Naive thymus-derived CD4-positive, alpha-beta T cell (primary cell): ENCODE data around the gene SYT9. TPM values are rescaled to one million over a fixed set of nuclear protein-coding genes. Genes with fewer than 3 reads are reported as not detected.
A peak's percentile ranks its signal among the peaks of the same experiment; 100 is the strongest.

Experiments used
- ATAC-seq: fragments of 150-1000 bp; cut with Tn5 transposase; 2 replicates; pipeline ENCODE4 v1.10.0; 2021; ENCODE audit warnings: mild to moderate bottlenecking, moderate library complexity
- CTCF ChIA-PET: fragments of 350-600 bp; sonication (Branson Sonifier 250); formaldehyde crosslinking; loops from one replicate; lab custom pipeline; 2021; ENCODE audit warnings: antibody characterized with exemption; lab: Charles Lee
- POLR2A ChIA-PET: fragments of 350-600 bp; sonication (Branson Sonifier 250); formaldehyde crosslinking; loops from one replicate; lab custom pipeline; 2021; ENCODE audit warnings: antibody characterized with exemption, inconsistent platforms; lab: Charles Lee
- DNase-seq, 9 donors: peaks; one replicate each; pipeline versions ENCODE4 v3.0.0 to v3.0.0-alpha.2; 2020 to 2022; ENCODE audit warnings: mixed read lengths in 1 of 9
- H3K27ac ChIP-seq: one replicate; pipeline ENCODE4 v1.7.0; 2013; ENCODE audit warnings: mild to moderate bottlenecking, low read depth, low read length, moderate library complexity
- H3K27me3 ChIP-seq, 2 donors: one replicate each; pipeline ENCODE4 v1.7.0; 2013; ENCODE audit warnings: low read length in 2 of 2, mild to moderate bottlenecking in 2 of 2, moderate library complexity in 2 of 2; ENCODE audit not compliant: control insufficient read depth in 2 of 2, insufficient read depth in 2 of 2
- H3K36me3 ChIP-seq, 3 experiments: 1 replicate in 2 of 3; 2 replicates in 1 of 3; pipeline ENCODE4 v1.7.0; 2013; ENCODE audit warnings: low read length in 3 of 3, mild to moderate bottlenecking in 3 of 3, moderate library complexity in 1 of 3; ENCODE audit not compliant: insufficient read depth in 3 of 3, control insufficient read depth in 2 of 3
- H3K4me1 ChIP-seq, 2 donors: one replicate each; pipeline ENCODE4 v1.7.0; 2013; ENCODE audit warnings: low read length in 2 of 2, mild to moderate bottlenecking in 2 of 2, moderate library complexity in 1 of 2; ENCODE audit not compliant: control insufficient read depth in 2 of 2, insufficient read depth in 2 of 2
- H3K4me3 ChIP-seq: 2 replicates; pipeline ENCODE4 v1.7.0; 2013; ENCODE audit warnings: mild to moderate bottlenecking, low read length
- H3K9me3 ChIP-seq, 3 experiments: 1 replicate in 2 of 3; 2 replicates in 1 of 3; pipeline ENCODE4 v1.7.0; 2013; ENCODE audit warnings: low read length in 3 of 3; ENCODE audit not compliant: control insufficient read depth in 2 of 3
- H3K27ac Mint-ChIP-seq, 9 donors: one replicate each; pipeline ENCODE4 v1.8.0; 2020 to 2022; ENCODE audit warnings: mixed read lengths in 9 of 9, mild to moderate bottlenecking in 8 of 9, moderate library complexity in 5 of 9, inconsistent platforms in 2 of 9
- H3K27me3 Mint-ChIP-seq, 5 donors: one replicate each; pipeline ENCODE4 v1.8.0; 2021 to 2022; ENCODE audit warnings: mixed read lengths in 5 of 5, mild to moderate bottlenecking in 1 of 5
- H3K36me3 Mint-ChIP-seq, 5 donors: one replicate each; pipeline ENCODE4 v1.8.0; 2020 to 2022; ENCODE audit warnings: mixed read lengths in 5 of 5, mild to moderate bottlenecking in 3 of 5, inconsistent platforms in 1 of 5
- H3K4me1 Mint-ChIP-seq, 7 donors: one replicate each; pipeline ENCODE4 v1.8.0; 2020 to 2022; ENCODE audit warnings: mixed read lengths in 7 of 7, mild to moderate bottlenecking in 3 of 7, inconsistent platforms in 1 of 7
- H3K4me3 Mint-ChIP-seq, 10 donors: one replicate each; pipeline ENCODE4 v1.8.0; 2020 to 2022; ENCODE audit warnings: mild to moderate bottlenecking in 10 of 10, mixed read lengths in 10 of 10, moderate library complexity in 6 of 10, inconsistent platforms in 2 of 10
- H3K9me3 Mint-ChIP-seq, 11 donors: one replicate each; pipeline ENCODE4 v1.8.0; 2020 to 2022; ENCODE audit warnings: mixed read lengths in 11 of 11, mild to moderate bottlenecking in 4 of 11, inconsistent platforms in 1 of 11, moderate library complexity in 1 of 11
- intact Hi-C, 2 donors: fragments of 100-400 bp; cut with micrococcal nuclease; formaldehyde crosslinking; loops; one replicate each; pipeline ENCODE4 v1.15.1; 2023
- polyA plus RNA-seq, 2 donors: library from polyadenylated mRNA; unstranded; fragments of 300-500 nt; fragmentation: Illumina TruSeq; gene quantifications; one replicate each; pipeline ENCODE4 v1.2.3, GENCODE V29; 2021
- total RNA-seq, 6 experiments: library from RNA in 5 of 6; stranded (reverse) in 5 of 6; gene quantifications; 1 replicate in 5 of 6; 2 replicates in 1 of 6; pipeline ENCODE4 v1.2.3 and lab custom pipeline; 2021 to 2026

SYT9 gene
- total and polyA plus RNA-seq, 7 experiments from 2014 or later = 0.06 to 0.10 TPM; not detected in 5

DNA sequence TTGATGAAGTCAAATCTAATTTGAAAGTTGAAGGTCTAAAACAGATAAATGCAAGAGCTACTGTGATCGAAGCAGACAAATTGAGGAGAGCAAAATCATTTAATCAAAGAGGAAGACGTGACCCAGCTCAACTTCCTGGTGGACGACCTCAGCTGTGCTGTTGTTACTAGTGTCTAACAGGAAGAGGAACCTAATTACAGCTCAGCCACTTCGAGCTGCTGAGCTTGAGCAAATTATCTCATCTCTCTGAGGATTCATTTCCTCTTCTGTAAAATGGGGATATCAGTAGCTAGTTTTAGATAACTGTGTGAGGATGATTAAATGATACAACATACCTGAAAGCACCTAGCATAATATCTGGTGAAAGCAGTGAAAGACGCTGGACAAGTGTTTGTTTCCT, 185.0 kb downstream of the SYT9 start:
- no peaks in the 10 kb centered on the region for H3K36me3 ChIP-seq
- ChIA-PET CTCF (interaction anchor here (1.6 kb wide), 1 partner anchor 10 kb away, joined by 4 read pairs; no protein-coding TSS in a partner anchor), POLR2A (no interaction called here)
- DNase-seq = peak in 4 of 9 donors; percentile 13 to 23 (median 16)
- no peaks in the 10 kb centered on the region for H3K27me3 ChIP-seq
- peak overlapping the region in 9 of 10 donors; percentile 16 to 64 (median 48) for H3K4me3 Mint-ChIP-seq
- H3K4me1 ChIP-seq = peaks cover 11 to 16% of the 10 kb centered on the region in 2 donors
- peaks cover 0 to 17% (median 3%) of the 10 kb centered on the region in 5 donors for H3K36me3 Mint-ChIP-seq
- H3K27ac ChIP-seq = no peak overlapping the region
- H3K27ac Mint-ChIP-seq = peak overlapping the region; percentile 2 to 82 (median 62)
- peak; percentile 72 for ATAC-seq
- H3K9me3 ChIP-seq = no peaks in the 10 kb centered on the region
- intact Hi-C loops = no loop called here
- peaks cover 0 to 2% (median 0%) of the 10 kb centered on the region in 11 donors for H3K9me3 Mint-ChIP-seq
- H3K4me3 ChIP-seq = no peak overlapping the region
- peaks cover 9 to 22% (median 14%) of the 10 kb centered on the region in 7 donors for H3K4me1 Mint-ChIP-seq
- H3K27me3 Mint-ChIP-seq = no peaks in the 10 kb centered on the region

DNA sequence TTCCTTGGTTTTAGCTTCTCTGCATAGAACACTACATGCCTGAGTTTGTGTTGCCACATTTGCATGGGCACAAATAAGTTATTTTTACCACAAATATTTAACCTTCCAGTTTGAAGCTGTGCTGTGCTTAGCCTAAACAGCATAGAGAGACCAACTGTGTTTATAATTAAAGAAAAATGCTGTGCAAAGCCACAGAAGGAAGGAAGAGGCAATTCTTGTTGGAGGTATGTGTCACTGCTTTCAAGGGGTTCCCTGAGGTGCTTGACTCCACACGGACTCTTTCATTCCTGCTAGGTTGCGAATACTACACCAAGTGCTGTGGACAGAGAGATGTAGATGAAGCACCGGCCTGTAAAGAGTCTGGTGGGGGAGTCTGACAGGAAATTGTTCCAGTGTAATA, 186.0 kb downstream of the SYT9 start:
- Mint-ChIP-seq H3K27ac (peak overlapping the region in 1 of 9 donors; percentile 31), H3K9me3 (peaks cover 0 to 2% (median 0%) of the 10 kb centered on the region in 11 donors), H3K4me3 (no peak overlapping the region), H3K36me3 (peaks cover 0 to 17% (median 3%) of the 10 kb centered on the region in 5 donors), H3K27me3 (no peaks in the 10 kb centered on the region), H3K4me1 (peaks cover 9 to 22% (median 14%) of the 10 kb centered on the region in 7 donors)
- no peak overlapping the region for H3K4me3 ChIP-seq
- ChIA-PET CTCF (no interaction called here), POLR2A (no interaction called here)
- H3K27me3 ChIP-seq = no peaks in the 10 kb centered on the region
- H3K27ac ChIP-seq = no peak overlapping the region
- intact Hi-C loops = no loop called here
- ATAC-seq (no peak), DNase-seq (no peak)
- no peaks in the 10 kb centered on the region for H3K36me3 ChIP-seq
- no peaks in the 10 kb centered on the region for H3K9me3 ChIP-seq
- peaks cover 11 to 16% of the 10 kb centered on the region in 2 donors for H3K4me1 ChIP-seq

DNA sequence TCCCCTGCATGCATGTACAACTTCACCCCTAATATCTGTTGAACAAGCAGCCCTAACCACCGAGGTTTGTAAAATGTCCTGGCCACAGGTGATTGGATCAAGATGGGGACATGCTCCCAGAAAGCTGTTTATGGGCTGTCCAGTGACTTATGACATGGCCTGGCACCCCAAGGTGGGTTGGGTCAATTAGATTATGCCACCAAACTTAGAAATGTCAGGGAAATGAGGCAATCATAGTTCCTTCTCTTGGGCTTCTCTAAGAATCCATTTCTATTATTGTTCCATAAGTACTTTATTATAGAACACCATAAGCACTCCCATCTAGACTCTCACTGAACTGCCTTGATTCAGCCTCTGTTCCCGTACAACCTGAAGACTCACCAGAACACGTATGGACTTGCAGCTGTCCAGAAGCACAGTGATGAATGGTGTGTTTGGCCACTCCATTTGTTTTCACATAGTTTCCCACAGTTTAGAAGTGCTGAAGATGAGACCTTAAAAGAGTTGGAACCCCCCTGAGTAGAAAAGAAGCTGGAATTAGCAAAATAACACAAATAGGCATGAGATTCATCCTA, 188.1 kb downstream of the SYT9 start:
- Mint-ChIP-seq H3K9me3 (peaks cover 0 to 2% (median 0%) of the 10 kb centered on the region in 11 donors), H3K27ac (no peak overlapping the region), H3K4me3 (no peak overlapping the region), H3K27me3 (no peaks in the 10 kb centered on the region), H3K4me1 (peaks cover 9 to 22% (median 14%) of the 10 kb centered on the region in 7 donors), H3K36me3 (peaks cover 0 to 12% (median 3%) of the 10 kb centered on the region in 5 donors)
- ATAC-seq = no peak
- POLR2A ChIA-PET = no interaction called here
- Histone ChIP-seq H3K36me3 (no peaks in the 10 kb centered on the region), H3K27ac (no peak overlapping the region), H3K9me3 (no peaks in the 10 kb centered on the region), H3K27me3 (no peaks in the 10 kb centered on the region), H3K4me3 (no peak overlapping the region), H3K4me1 (peaks cover 11 to 16% of the 10 kb centered on the region in 2 donors)
- CTCF ChIA-PET = interaction anchor here (0.6 to 1.8 kb wide), 4 partner anchors 18 to 343 kb away, joined by 3 to 5 read pairs (median 4); no protein-coding TSS in a partner anchor
- intact Hi-C loops = loop anchor here (5.0 to 10.0 kb wide), 4 partner anchors 247 to 625 kb away; no protein-coding TSS in a partner anchor
- DNase-seq = no peak

DNA sequence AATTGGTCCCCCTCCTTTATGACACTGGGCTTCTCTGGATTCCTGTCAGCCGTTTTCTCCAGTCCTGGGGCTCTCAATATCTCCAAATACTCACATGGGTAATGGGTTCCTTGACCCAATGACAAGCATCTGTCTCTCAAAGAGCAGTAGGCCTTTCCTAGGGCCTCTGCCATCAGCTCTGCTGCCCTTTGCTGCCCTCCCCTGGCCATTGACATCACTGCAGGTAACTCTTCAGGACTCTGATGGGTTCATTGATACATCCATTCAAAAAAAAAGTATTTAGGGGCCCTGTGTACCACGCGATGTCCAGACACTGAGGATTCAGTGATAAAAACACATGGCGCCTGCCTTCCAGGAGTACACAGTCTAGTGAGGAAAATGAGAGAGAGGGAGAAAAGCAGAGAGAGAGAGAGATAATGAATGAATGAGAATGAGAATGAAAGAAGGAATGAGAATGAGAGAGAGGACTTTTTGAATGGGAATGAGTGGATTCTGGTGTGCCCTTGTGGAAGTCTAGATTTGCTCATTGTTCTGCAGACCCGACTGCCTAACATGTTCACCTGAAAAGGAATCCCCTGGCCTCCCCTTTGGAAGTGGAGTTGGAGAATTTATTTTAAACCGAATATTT, 191.0 kb downstream of the SYT9 start:
- Histone ChIP-seq H3K9me3 (no peaks in the 10 kb centered on the region), H3K36me3 (no peaks in the 10 kb centered on the region), H3K4me1 (no peaks in the 10 kb centered on the region), H3K27ac (no peak overlapping the region), H3K27me3 (no peaks in the 10 kb centered on the region), H3K4me3 (no peak overlapping the region)
- H3K9me3 Mint-ChIP-seq = no peaks in the 10 kb centered on the region
- peaks cover 0 to 15% (median 0%) of the 10 kb centered on the region in 5 donors for H3K36me3 Mint-ChIP-seq
- H3K4me1 Mint-ChIP-seq = peaks cover 0 to 5% (median 0%) of the 10 kb centered on the region in 7 donors
- intact Hi-C loops = loop anchor here (1.0 to 10.0 kb wide), 9 partner anchors 89 to 630 kb away; no protein-coding TSS in a partner anchor
- ChIA-PET POLR2A (no interaction called here), CTCF (interaction anchor here (0.6 to 2.0 kb wide), 11 partner anchors 18 to 631 kb away, joined by 3 to 11 read pairs (median 4); no protein-coding TSS in a partner anchor)
- ATAC-seq = peak; percentile 87
- DNase-seq = peak; percentile 15 to 69 (median 56)
- no peak overlapping the region for H3K27ac Mint-ChIP-seq
- no peak overlapping the region for H3K4me3 Mint-ChIP-seq
- H3K27me3 Mint-ChIP-seq = no peaks in the 10 kb centered on the region

DNA sequence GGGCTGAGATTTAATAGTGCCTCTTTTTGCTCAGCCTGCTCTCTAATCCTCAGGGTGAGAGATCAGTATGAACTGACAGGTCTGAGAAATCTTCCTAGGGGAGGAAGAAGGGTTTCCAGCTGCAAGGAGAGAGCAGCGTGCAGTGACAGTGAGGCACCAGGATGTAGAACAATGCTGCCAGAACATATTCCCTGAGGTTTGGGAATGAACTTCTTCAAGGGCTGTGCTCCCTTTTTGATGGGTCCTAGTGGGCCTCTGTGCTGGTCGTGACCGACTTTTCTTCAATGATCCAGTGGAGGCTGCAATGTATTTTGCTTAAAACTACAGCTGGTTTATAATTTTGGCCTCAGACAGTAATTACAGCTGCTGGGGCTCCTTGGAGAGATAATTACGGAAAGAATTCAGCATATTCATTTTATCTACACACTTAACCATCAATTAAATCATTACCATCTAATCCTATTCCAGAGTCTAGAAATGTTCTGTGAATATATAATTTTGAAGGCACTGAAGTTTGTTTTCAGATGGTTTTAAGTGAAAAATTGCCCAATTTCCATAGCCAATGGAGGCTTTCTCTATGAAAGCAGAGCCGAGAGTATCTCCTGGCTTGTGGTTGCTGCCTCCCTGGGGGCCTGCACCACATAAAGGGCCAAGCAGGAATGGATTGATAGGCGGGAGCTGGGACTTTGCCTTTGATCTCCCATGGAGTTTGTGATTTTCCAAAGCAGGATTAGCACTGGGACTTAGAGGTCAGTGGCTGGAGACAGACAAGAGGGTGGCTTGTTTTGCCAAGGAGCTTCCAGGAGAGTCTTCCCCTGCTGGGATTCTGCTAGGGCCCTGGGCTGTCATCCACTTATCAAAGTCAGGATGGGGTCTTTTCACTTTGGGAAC, 192.6 kb downstream of the SYT9 start:
- ChIA-PET POLR2A (no interaction called here), CTCF (interaction anchor here (0.6 to 2.2 kb wide), 2 partner anchors 16 to 447 kb away, joined by 4 to 7 read pairs; no protein-coding TSS in a partner anchor)
- Mint-ChIP-seq H3K27ac (peak overlapping the region in 1 of 9 donors; percentile 17), H3K4me3 (no peak overlapping the region), H3K4me1 (peaks cover 0 to 3% (median 0%) of the 10 kb centered on the region in 7 donors), H3K36me3 (peaks cover 0 to 16% (median 0%) of the 10 kb centered on the region in 5 donors), H3K27me3 (no peaks in the 10 kb centered on the region), H3K9me3 (no peaks in the 10 kb centered on the region)
- ATAC-seq = no peak
- DNase-seq = no peak
- Histone ChIP-seq H3K9me3 (no peaks in the 10 kb centered on the region), H3K4me1 (no peaks in the 10 kb centered on the region), H3K27me3 (no peaks in the 10 kb centered on the region), H3K36me3 (no peaks in the 10 kb centered on the region), H3K4me3 (no peak overlapping the region), H3K27ac (no peak overlapping the region)
- intact Hi-C loops = loop anchor here (5.0 to 10.0 kb wide), 4 partner anchors 243 to 630 kb away; no protein-coding TSS in a partner anchor

DNA sequence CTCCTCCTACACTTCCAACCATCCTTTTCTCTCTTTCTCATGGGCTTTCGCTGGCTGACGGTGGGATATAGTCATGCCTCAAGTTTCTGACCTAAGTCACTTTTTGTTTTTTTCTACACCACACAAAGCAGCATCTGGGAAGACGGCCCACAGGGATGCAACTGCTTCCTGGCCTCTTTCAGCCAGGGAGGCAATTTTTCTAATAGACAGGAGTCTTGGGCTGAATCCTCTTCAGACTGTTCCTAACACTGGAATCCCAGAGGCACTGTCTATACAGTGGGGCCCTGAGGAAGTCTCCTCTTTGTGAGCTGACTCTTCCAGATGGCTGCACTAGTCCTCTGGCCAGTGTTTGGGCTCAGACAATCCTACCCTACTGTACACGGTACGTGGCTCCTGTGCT, 193.9 kb downstream of the SYT9 start:
- H3K27me3 Mint-ChIP-seq = no peaks in the 10 kb centered on the region

More for the DNA sequence above, 193.9 kb downstream of the SYT9 start:
- Mint-ChIP-seq H3K4me1 (peaks cover 0 to 2% (median 0%) of the 10 kb centered on the region in 7 donors), H3K27ac (no peak overlapping the region), H3K36me3 (peaks cover 0 to 10% (median 0%) of the 10 kb centered on the region in 5 donors), H3K4me3 (no peak overlapping the region), H3K9me3 (no peaks in the 10 kb centered on the region)
- no peak overlapping the region for H3K27ac ChIP-seq
- ChIA-PET CTCF (interaction anchor here (0.6 to 2.2 kb wide), 3 partner anchors 10 to 333 kb away, joined by 3 to 7 read pairs (median 4); no protein-coding TSS in a partner anchor), POLR2A (no interaction called here)
- no peak overlapping the region for H3K4me3 ChIP-seq
- H3K9me3 ChIP-seq = no peaks in the 10 kb centered on the region
- no peaks in the 10 kb centered on the region for H3K27me3 ChIP-seq
- no peak for ATAC-seq
- H3K36me3 ChIP-seq = no peaks in the 10 kb centered on the region
- DNase-seq = no peak
- no peaks in the 10 kb centered on the region for H3K4me1 ChIP-seq
- intact Hi-C loops = loop anchor here in 1 of 2 donors (10.0 kb wide), 1 partner anchor 631 kb away; no protein-coding TSS in a partner anchor
